ENCODE measurements around the gene TFF1. TPM values are rescaled to one million over a fixed set of nuclear protein-coding genes. Genes with fewer than 3 reads are reported as not detected.

The TFF1 gene
- total RNA-seq, 1 donor from 2014 or later, result not detected

DNA sequence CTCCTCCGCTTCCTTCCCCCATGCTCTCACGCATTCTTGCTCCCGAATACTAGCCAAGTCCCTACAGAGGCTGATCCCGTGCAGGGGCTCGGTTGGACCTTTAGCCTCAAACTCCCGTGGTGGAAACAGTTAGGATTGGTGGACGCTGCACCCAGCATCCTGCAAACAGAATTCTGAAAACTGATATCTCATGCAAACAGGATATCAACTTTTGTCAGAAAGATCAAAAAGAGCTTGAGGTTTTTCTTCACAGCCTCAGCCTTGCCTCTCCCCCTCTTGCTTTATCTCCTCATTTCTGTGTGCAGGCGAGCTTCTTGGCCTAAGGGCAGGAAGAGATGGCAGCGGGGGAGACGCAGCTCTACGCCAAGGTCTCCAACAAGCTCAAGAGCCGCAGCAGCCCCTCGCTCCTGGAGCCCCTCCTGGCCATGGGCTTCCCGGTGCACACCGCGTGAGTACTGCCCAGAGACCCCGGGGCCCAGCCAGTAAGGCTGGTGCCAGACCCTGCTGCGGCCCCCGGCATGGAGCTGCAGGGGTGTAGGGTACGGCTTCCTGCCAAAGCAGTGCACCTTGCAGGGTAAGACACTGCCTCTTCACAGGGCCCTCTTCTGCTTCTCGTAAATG is 37.4 kb upstream of the TFF1 start, which contains the start of gene UBASH3A:
Gene UBASH3A, plus strand, starts transcription at position 292 of the 621 bp plus-strand sequence. Its CDS starts 44 bp downstream, at position 336.
- Mint-ChIP-seq H3K4me3 (ENCODE audit: unreplicated experiment) (no peak within 1 kb of the TSS), H3K27ac (ENCODE audit: unreplicated experiment) (no peak within 1 kb of the TSS), H3K36me3 (ENCODE audit: low read depth, unreplicated experiment) (peaks cover 5% of the 10 kb centered on the region), H3K27me3 (ENCODE audit: unreplicated experiment) (peaks cover 4% of the 10 kb centered on the region), H3K4me1 (ENCODE audit: unreplicated experiment) (peaks cover under 1% of the 10 kb centered on the region), H3K9me3 (ENCODE audit: unreplicated experiment) (no peaks in the 10 kb centered on the region)
- DNase-seq (ENCODE audit: low spot score), result no peak
- TF ChIP-seq, protein P1, sequence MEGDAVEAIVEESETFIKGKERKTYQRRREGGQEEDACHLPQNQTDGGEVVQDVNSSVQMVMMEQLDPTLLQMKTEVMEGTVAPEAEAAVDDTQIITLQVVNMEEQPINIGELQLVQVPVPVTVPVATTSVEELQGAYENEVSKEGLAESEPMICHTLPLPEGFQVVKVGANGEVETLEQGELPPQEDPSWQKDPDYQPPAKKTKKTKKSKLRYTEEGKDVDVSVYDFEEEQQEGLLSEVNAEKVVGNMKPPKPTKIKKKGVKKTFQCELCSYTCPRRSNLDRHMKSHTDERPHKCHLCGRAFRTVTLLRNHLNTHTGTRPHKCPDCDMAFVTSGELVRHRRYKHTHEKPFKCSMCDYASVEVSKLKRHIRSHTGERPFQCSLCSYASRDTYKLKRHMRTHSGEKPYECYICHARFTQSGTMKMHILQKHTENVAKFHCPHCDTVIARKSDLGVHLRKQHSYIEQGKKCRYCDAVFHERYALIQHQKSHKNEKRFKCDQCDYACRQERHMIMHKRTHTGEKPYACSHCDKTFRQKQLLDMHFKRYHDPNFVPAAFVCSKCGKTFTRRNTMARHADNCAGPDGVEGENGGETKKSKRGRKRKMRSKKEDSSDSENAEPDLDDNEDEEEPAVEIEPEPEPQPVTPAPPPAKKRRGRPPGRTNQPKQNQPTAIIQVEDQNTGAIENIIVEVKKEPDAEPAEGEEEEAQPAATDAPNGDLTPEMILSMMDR (IDR thresholded peaks at IDR 0.05; ENCODE audit: unreplicated experiment), result no peak

- no peaks in the 10 kb centered on the region for H3K9me3 Mint-ChIP-seq (ENCODE audit: unreplicated experiment)
- H3K36me3 Mint-ChIP-seq (ENCODE audit: low read depth, unreplicated experiment), result peaks cover 5% of the 10 kb centered on the region
- no peak overlapping the region for H3K27ac Mint-ChIP-seq (ENCODE audit: unreplicated experiment)
- TF ChIP-seq, protein P1 (IDR thresholded peaks at IDR 0.05; ENCODE audit: unreplicated experiment), result no peak
- DNase-seq (ENCODE audit: low spot score), result no peak
- H3K4me3 Mint-ChIP-seq (ENCODE audit: unreplicated experiment), result no peak overlapping the region
- peaks cover 5% of the 10 kb centered on the region for H3K27me3 Mint-ChIP-seq (ENCODE audit: unreplicated experiment)
- peaks cover 3% of the 10 kb centered on the region for H3K4me1 Mint-ChIP-seq (ENCODE audit: unreplicated experiment)
These were observed 35.5 kb upstream of the TFF1 start for GRCh38 chr21:42401820-42402251.

- no peak overlapping the region for H3K27ac Mint-ChIP-seq (ENCODE audit: unreplicated experiment)
- no peak for DNase-seq (ENCODE audit: low spot score)
These were observed 34.8 kb upstream of the TFF1 start for GRCh38 chr21:42401154-42401553.

DNA sequence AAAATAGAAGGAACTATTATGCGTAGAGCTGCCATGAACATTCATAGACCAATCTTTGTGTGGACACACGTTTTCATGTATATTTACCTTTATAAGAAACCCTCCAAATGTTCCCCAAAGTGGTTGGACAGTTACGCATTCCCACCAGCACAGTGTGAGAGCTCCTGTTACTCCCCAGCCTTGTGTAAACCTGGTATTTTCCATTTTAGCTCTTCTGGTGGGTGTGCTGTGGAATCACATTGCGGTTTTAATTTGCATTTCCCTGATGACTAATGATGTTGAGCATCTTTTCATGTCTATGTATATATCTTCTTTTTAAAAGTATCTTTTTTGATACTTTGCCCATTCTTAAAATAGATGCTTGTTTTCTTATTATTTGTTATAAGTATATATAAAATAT is 34.2 kb upstream of the TFF1 start:
- Mint-ChIP-seq H3K36me3 (ENCODE audit: low read depth, unreplicated experiment) (peaks cover 5% of the 10 kb centered on the region), H3K27ac (ENCODE audit: unreplicated experiment) (no peak overlapping the region), H3K9me3 (ENCODE audit: unreplicated experiment) (no peaks in the 10 kb centered on the region), H3K4me1 (ENCODE audit: unreplicated experiment) (peaks cover 3% of the 10 kb centered on the region), H3K4me3 (ENCODE audit: unreplicated experiment) (no peak overlapping the region), H3K27me3 (ENCODE audit: unreplicated experiment) (peaks cover 5% of the 10 kb centered on the region)
- no peak for DNase-seq (ENCODE audit: low spot score)
- TF ChIP-seq, protein P1 (IDR thresholded peaks at IDR 0.05; ENCODE audit: unreplicated experiment), result no peak

More at GRCh38 chr21:42401154-42401553, 34.8 kb upstream of the TFF1 start:
- peaks cover 3% of the 10 kb centered on the region for H3K4me1 Mint-ChIP-seq (ENCODE audit: unreplicated experiment)
- H3K36me3 Mint-ChIP-seq (ENCODE audit: low read depth, unreplicated experiment), result peaks cover 5% of the 10 kb centered on the region
- H3K4me3 Mint-ChIP-seq (ENCODE audit: unreplicated experiment), result no peak overlapping the region
- H3K9me3 Mint-ChIP-seq (ENCODE audit: unreplicated experiment), result no peaks in the 10 kb centered on the region
- peaks cover 5% of the 10 kb centered on the region for H3K27me3 Mint-ChIP-seq (ENCODE audit: unreplicated experiment)
- TF ChIP-seq, protein P1 (IDR thresholded peaks at IDR 0.05; ENCODE audit: unreplicated experiment), result no peak

GRCh38 chr21:42398436-42399028 is 32.2 kb upstream of the TFF1 start:
- Mint-ChIP-seq H3K27ac (ENCODE audit: unreplicated experiment) (no peak overlapping the region), H3K4me3 (ENCODE audit: unreplicated experiment) (no peak overlapping the region)
- TF ChIP-seq, protein P1 (IDR thresholded peaks at IDR 0.05; ENCODE audit: unreplicated experiment), result no peak

More at GRCh38 chr21:42398436-42399028, 32.2 kb upstream of the TFF1 start:
- Mint-ChIP-seq H3K27me3 (ENCODE audit: unreplicated experiment) (peaks cover 5% of the 10 kb centered on the region), H3K4me1 (ENCODE audit: unreplicated experiment) (peaks cover 3% of the 10 kb centered on the region), H3K9me3 (ENCODE audit: unreplicated experiment) (no peaks in the 10 kb centered on the region), H3K36me3 (ENCODE audit: low read depth, unreplicated experiment) (peaks cover 5% of the 10 kb centered on the region)
- no peak for DNase-seq (ENCODE audit: low spot score)

All from endothelial cell (in vitro differentiated cells).